Measurements from ENCODE around the gene DIS3L2.

- TF ChIP-seq EZH2phosphoT487 (IDR thresholded peaks at IDR 0.05; ENCODE audit: unreplicated experiment) (no peak), ZNF114 (CRISPR knock-in tag; IDR thresholded peaks at IDR 0.05) (no peak), EZH2 (IDR thresholded peaks at IDR 0.05; ENCODE audit: low read depth, unreplicated experiment) (no peak), POLR2AphosphoS5 (IDR thresholded peaks at IDR 0.05; ENCODE audit: low read depth) (no peak), NANOG (IDR thresholded peaks at IDR 0.05; ENCODE audit: borderline replicate concordance) (no peak), CREB1 (CRISPR knock-in tag; IDR thresholded peaks at IDR 0.05; ENCODE audit: low read depth) (no peak), REST (IDR thresholded peaks at IDR 0.05; ENCODE audit: unreplicated experiment) (no peak)
- TF ChIP-seq, protein P1, sequence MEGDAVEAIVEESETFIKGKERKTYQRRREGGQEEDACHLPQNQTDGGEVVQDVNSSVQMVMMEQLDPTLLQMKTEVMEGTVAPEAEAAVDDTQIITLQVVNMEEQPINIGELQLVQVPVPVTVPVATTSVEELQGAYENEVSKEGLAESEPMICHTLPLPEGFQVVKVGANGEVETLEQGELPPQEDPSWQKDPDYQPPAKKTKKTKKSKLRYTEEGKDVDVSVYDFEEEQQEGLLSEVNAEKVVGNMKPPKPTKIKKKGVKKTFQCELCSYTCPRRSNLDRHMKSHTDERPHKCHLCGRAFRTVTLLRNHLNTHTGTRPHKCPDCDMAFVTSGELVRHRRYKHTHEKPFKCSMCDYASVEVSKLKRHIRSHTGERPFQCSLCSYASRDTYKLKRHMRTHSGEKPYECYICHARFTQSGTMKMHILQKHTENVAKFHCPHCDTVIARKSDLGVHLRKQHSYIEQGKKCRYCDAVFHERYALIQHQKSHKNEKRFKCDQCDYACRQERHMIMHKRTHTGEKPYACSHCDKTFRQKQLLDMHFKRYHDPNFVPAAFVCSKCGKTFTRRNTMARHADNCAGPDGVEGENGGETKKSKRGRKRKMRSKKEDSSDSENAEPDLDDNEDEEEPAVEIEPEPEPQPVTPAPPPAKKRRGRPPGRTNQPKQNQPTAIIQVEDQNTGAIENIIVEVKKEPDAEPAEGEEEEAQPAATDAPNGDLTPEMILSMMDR (conservative IDR thresholded peaks at IDR 0.05; ENCODE audit: low read depth in 2 of 2): no peak
Measured at GRCh38 chr2:232042911-232043574, 81.5 kb downstream of the DIS3L2 start.
